ENCODE measurements around the gene NOC4L.

NOC4L gene

GRCh38 chr12:132201391-132202120 lies 57.3 kb downstream of the NOC4L start:
- DNase-seq, result no peak

All from SW 1271 (cell line).